Measurements from ENCODE around the gene PIK3CA.
"Not testable (repeated sequence)": the region's sequence is repeated elsewhere in the genome, so short reads cannot be mapped to it uniquely, and the experiment has no call there.

The PIK3CA gene

DNA sequence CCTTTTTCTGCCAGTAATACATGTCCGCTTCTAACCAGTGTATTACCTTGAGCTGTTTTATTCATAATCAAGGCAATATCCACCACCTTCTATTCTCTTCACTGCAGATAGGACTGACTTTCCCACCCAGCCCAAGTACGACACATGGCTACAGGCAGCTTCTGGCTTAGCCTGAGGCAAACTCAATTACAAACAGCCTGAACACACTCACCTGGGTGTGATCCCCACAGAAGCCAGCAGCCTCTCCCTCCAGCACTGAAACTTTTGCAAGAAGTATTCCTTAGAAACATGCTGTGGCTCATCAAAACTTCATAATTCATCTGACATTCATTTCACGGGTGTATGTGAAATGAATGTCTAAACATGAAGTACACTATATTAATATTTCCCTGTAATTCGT lies 116.3 kb downstream of the PIK3CA start:
- DNase-seq (ENCODE audit: low spot score): no peak

DNA sequence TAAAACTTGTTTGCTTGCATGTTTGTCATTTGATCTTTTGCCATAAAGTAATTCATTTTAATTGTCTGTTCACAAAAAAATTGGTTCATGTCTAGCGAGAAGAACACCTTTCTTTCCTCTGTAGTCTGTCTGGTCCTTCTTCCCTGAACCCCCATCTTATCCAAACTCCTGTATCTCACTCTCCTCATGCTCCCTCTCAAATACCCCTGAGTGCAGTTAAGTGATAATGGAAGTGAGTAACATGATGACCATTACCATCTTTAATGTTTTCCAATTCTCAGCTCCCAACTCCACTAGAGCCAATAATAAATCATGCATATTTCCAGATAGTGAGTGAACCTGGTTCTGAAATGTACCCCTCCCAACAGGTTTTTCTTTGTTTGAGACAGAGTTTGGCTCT lies 116.9 kb downstream of the PIK3CA start:
- no peak for DNase-seq (ENCODE audit: low spot score)

DNA sequence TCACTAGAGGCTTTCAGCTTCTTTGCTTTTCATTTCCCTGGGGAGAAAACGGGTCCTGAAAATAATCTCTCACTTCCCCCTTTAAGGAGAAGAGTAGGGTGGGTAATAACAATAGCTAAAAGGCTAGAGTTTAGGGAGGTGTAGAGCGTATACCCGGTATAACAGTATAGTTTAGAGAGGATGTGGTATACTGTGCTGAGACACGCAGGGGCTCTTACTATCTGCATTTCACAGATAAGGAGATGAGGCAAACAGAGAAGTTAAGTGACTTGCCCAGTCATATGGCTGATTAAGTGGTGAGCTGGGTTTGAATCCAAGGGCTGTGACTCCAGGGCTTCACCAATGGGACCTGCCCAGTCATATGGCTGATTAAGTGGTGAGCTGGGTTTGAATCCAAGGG lies 117.7 kb downstream of the PIK3CA start:
- DNase-seq (ENCODE audit: low spot score): no peak

DNA sequence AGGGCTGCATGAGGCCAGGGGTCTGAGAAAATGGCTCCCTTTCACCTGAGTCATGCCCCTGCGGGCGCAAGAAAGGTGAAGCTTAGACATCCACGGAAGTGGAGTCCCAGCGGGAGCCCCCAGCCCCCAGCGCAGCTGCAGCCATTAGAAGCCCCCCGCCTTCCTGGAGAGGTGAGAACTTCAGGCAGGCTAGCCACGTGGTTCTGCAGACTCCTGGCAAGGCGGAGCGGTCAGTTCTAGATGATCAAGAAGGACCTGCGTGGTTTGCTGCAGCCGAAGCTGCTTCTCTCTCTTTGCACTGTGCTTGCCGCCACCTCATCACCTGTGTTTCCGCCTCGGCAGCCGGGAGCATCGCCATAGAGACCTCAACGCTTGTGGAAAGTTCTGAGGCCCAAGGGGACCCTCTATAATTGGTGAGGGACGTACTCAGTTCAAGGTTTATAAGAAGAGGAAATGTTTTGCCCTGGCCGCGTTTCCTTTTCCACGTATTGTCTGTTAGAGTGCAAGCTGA lies 118.6 kb downstream of the PIK3CA start:
- DNase-seq (ENCODE audit: low spot score): no peak

DNA sequence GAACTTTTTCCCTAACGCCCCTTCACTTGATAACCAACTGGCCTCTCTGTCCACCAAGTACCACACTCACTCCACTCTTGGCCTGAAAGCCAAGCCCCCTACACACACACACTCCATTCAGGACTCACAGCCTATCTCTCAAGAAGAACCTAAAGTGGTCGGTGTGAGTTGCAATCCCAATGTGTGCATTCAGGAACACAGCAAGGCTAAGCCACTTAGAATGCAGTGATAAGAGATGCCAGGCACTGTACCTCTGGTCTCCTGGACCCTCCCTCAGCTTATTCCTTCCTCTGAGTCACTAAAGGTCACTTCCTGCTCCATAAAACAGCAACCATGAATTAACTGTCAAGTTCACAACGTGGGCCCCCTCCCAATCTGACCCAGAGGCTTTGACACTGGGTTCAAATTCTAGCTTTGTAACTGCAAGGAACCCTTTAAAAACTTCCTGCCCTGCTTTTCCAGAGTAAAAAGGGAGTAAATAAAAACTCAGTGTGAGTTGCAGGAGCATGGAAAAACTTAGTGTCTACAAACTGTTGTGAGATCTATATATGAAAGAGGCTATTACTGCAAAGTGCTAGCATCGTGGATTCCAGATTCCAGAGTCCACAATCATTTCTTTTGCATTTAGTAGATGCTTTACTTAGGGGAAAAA lies 120.4 kb downstream of the PIK3CA start:
- DNase-seq (ENCODE audit: low spot score): no peak

DNA sequence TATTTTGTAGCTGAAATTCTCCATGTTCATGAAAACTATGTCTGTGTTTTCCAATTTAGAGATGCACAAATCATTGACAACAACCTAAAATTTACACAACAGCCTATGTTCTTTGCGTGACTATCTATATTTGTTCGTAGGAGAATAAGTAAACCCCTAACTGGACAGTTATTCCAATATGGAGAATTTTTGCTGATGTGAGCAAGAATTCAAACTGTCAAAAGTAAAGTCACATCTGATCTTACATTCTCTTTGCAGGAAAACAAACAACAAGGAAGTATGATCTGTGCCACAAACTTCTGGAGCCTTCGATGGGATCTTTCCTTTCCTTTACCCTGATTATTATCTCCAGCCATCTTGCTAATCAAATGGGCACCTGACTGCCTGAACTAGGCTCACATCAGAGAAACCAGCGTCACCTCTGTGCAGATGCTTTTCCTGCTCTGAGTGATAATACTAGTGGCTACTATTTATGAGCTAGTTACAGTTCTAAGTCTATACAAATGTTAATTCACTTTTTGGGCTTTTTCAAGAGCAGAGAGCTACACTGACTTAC lies 121.1 kb downstream of the PIK3CA start:
- no peak for DNase-seq (ENCODE audit: low spot score)

DNA sequence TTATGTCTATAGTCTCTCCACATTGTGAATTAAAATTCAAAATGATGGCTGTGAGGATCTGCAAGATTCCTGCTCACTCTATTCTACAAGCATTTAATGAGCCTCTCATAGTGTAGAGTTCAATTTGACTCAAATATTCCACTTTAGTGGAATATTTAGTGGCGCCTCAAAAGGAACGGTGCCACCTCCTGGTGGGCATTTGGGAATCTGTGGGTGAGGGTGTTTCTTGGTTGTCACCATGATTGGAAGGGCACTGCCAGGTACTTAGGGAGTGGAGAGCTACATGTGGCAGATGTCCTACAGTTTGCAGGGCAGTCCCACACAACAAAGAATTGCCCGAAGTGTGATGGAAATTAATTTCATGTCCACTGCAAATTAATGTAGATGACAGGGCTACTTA lies 124.2 kb downstream of the PIK3CA start:
- no peak for DNase-seq (ENCODE audit: low spot score)

DNA sequence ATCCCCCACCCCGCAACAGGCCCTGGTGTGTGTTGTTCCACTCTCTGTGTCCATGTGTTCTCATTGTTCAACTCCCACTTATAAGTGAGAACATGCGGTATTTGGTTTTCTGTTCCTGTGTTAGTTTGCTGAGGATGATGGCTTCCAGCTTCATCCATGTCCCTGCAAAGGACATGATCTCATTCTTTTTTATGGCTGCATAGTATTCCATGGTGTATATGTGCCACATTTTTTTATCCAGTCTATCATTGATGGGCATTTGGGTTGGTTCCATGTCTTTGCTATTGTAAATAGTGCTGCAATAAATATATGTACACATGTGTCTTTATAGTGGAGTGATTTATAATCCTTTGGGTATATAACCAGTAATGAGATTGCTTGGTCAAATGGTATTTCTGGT lies 126.3 kb downstream of the PIK3CA start:
- not testable (repeated sequence) for DNase-seq (ENCODE audit: low spot score)

DNA sequence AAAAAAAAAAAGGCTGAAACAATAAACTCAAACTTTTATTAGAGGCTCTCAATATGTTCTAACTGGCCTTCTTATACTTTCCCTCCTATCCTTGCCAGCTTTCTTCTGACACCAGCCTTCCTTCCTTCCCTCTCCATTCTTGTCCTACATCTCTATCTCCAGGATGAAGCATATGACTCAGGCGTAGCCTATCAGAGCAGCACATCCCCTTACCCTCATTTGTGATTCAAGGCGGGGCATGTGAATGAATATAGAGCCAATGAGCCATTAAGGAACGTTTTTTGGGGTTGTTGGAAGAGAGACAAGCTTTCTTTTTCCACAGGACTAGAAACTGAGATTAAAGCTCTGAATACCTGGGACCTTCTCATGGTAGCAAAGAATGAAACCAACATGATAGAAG lies 127.8 kb downstream of the PIK3CA start:
- no peak for DNase-seq (ENCODE audit: low spot score)

DNA sequence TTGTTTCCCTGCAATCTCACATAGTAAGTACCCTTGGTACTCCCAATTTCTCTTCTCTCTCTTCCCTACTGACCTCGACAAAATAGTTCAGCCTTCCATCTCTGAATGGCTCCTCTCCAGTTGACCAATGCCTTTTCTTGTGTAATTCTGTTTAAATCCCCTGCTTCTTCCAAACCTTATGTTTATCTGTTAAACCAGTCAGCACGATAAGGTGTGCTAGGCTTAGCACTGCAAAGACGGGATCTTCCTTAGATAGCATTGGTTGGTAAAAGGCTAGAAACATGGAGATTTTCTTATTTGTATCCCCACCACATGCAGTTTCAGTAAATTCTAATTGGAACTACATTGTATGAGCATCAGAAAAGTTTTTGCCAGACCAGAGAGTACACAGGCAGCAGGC lies 128.6 kb downstream of the PIK3CA start:
- no peak for DNase-seq (ENCODE audit: low spot score)

DNA sequence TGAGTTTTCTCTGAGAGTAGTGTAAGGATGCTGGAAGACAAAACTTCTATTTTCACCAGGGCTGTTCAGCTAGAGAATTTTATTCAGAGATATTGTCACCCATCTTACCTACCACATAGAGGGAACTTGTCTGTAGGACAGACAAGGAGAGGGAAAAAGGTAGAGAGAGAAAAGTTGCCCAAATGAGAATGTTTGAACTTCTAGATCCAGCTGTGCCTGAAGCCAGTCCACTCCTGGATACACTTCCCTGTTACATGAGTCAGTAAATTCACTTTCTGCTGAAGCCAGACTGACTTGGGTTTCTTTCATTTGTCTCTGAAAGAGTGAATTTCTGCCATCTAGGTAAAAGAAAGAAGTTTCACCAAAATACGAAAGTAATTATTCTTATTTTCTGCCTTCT lies 130.0 kb downstream of the PIK3CA start:
- DNase-seq (ENCODE audit: low spot score): no peak

DNA sequence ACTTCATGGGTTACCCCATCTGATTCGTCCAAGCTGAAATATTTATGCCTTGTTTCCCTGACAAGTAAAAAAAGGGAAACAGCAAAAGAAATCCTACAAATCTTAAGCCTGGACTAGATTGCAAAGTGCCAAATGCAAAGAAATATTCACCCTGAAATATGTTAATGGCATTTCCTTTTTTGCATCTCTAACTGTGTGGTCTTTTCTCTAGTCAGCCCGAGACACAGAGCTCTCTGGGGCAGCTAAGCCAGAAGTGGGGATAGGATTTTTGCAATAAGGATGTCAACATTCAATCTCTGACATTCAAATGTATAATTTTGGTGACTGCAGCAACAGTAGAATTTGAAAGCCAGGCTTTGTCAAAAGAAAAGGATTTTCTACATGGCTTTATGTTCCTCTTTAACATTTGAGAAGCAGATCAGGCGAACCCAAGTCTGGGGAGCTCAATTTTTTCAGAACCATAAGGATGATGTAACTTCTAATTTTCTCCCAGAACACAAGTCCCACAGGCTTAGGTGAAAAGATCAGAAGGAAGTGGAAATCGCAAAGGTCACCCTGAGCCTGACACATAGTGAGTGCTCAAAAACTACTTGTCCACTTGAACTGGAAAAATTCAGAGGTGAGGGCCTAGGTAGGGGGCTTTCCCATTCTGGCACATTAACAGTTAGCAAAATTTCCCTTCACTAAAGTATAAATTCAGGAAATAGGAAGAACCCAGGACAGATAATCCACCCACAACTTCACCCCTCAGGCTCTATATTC lies 131.0 kb downstream of the PIK3CA start:
- DNase-seq (ENCODE audit: low spot score): no peak

DNA sequence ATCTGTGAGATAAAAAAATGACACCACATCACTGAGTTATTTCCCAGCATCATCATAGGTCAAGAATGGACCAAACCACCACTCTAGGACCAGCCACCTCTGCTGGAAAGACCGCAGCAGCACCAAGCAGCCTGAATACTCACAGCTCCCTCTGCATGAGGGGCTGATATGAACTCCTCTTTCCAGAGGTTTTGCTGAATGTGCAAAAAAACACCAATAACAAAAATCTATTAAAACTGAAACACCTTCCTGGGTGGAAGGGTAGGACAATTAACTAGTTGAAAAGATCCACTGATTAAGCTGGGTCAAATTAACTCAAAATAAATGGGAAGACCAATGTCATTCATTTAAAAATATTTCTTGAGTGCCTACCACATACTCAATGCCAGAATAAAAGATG lies 131.7 kb downstream of the PIK3CA start:
- DNase-seq (ENCODE audit: low spot score): no peak

DNA sequence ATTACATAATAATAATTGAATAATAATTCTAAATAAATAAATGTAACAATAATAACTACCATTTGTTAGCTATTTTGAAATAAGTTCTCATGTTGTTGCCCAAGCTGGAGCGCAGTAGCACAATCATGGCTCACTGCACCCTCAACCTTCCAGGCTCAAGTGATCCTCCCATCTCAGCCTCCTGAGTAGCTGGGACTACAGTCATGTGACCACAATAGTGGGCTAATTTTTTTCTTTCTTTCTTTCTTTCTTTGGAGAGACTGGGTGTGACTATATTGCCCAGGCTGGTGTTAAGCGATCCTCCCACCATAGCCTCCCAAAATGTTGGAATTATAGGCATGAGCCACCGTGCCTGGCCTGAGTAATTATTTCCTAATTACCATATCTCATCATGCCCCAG lies 133.7 kb downstream of the PIK3CA start:
- DNase-seq (ENCODE audit: low spot score): no peak

DNA sequence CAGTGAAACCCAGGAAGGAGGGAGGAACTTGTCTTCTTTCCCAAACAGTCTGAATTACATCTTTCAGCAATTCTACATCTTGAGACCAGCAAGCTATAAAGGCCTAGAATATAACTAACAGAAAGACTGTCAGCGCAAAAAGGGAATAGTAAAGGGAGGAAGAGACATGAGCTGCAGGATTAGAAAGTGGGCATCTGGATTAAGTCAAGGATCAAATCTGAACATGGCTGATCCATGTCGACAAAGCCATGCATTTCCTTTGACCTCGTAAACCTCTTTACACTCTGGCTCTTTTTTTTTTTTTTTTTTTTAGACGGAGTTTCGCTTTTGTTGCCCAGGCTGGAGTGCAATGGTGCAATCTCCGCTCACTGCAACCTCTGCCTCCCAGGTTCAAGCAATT lies 138.2 kb downstream of the PIK3CA start:
- no peak for DNase-seq (ENCODE audit: low spot score)

DNA sequence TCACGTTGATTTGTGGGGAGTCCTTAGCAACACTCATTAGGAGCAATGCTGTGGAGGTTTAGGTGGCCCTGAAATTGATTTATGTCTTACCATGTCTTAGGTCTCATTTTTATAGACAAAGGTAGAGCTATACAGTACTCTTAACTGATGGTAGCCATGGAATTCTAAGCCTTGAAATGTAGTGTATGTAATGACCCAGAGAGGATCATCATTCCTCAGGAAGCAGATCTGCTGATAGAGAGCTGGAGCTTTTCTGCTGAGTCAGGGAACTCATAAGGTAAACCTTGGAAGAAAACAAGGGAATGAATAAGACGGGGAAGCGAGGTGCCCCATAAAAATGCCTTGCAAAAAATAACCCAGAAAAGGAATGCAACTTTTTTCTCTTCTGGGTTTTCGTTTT lies 140.7 kb downstream of the PIK3CA start:
- DNase-seq (ENCODE audit: low spot score): no peak

DNA sequence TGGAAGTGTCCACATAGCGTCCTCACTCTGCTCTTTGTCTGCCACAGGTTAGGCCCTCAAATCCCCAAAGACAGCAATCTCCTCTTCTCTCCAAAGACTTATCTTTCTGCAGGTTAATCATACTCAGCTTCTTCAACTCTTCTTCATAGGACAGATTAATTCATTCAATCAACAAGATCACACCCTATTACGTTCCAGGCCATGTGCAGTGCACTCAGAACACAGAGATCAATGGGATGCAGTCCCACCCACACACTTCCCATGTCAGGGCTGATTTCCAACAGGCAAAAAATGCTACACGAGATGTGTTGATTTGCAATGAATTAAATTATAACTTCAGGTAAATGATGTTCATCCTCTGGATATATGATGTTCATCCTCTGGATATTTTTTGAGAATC lies 141.1 kb downstream of the PIK3CA start:
- no peak for DNase-seq (ENCODE audit: low spot score)
